ENCODE data around the gene RS1. TPM values are rescaled to one million over a fixed set of nuclear protein-coding genes. Genes with fewer than 3 reads are reported as not detected.

The RS1 gene
- total RNA-seq, 5 donors from 2014 or later (not counting 1 experiment from before 2014, with no cell fraction given), result not detected

DNA sequence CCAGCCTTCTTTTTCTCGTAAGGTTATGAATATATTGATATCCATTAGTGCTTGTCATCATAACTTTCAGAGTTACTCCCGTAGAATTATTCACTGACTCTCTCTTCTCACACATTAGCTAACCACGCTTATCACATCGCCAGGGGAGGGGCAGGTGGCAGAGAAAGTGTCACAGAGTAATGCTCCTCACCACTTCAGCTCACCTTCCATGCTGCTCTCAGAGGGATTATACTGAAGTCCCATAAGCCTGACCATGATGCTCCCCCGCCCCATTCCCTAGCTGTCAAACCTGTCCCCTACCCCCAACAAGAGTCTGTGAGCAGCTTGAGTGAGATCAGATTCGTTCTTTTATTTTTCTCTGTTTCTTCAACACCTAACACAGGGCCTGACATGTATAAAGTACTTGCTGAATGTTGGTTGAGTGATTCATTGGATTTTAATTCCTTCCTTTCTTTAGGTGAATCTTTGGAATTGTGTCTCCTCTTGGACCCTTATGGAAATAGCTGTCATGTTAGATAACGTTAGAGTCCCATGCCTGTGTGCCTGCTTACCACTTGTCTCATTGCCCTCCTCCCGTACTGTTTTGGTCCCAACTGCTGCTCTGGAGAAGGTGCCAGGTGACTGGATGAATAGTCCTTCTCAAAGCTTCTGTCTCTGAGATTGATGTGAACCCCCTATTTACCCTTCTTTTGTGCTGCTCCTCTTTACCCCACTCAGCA is 55.1 kb downstream of the RS1 start:
- Mint-ChIP-seq H3K36me3 (peaks cover 28% of the 10 kb centered on the region), H3K4me1 (no peaks in the 10 kb centered on the region), H3K27me3 (no peaks in the 10 kb centered on the region), H3K4me3 (no peak overlapping the region), H3K9me3 (no peaks in the 10 kb centered on the region), H3K27ac (no peak overlapping the region)
- no peak for DNase-seq
- CTCF ChIA-PET, result no interaction called here
- H3K27me3 ChIP-seq (replicated peaks in 1 of 2; ENCODE audit: control insufficient read depth in 2 of 2, extremely low read depth in 1 of 2, insufficient read depth in 2 of 2, low read length in 1 of 2), result no peaks in the 10 kb centered on the region
- no CpG with 5 or more reads among the region's 8 CpGs for WGBS (ENCODE audit: insufficient coverage)
- POLR2A ChIA-PET, result no interaction called here
- H3K4me1 ChIP-seq (ENCODE audit: control insufficient read depth in 1 of 2, extremely low read depth in 1 of 2, insufficient read depth in 2 of 2, low read length in 2 of 2), result no peaks in the 10 kb centered on the region
- no peaks in the 10 kb centered on the region for H3K9me3 ChIP-seq
- H3K27ac ChIP-seq (ENCODE audit: low read length), result no peak overlapping the region
- no peak overlapping the region for H3K4me3 ChIP-seq (ENCODE audit: control insufficient read depth in 1 of 2, extremely low read depth in 1 of 2, low read length in 1 of 2)
- peaks cover 0 to 3% of the 10 kb centered on the region in 2 donors for H3K36me3 ChIP-seq (ENCODE audit: control insufficient read depth in 2 of 2, extremely low read depth in 1 of 2, insufficient read depth in 1 of 2, low read length in 1 of 2)
- ATAC-seq (replicated peaks in 1 of 4), result no peak

DNA sequence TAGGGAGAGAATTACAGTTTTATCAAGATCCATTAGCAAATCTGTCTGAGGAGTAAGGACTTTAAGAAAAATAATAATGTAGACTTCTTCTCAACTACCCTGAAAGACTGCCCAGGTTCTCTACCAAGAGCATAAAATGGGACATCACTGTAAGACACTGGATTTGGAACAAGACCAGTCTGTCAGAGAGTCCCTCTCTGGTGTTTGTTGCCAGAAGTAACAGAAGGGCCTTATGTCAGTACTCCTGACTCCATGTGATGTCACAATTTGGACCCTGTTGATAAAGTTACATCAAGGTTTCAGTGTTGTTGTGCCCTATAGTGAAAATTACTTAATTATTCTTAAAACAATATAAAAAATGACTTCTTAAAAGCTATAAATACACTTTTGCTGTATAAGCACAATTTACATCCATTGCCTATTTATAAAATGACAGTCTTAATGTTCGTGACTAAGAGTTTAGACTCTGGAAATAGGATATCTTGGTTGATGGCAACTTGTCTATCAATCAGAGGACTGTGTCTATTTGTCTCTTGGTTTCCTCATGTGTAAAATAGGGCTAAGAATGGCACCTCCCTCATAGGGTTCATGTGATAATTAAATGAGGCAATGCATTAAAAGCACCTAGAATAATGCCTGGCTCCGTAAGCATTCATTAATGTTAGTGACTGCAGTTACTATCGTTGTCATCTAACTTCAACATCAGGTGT is 57.8 kb downstream of the RS1 start:
- peaks cover 28% of the 10 kb centered on the region for H3K36me3 Mint-ChIP-seq
- H3K9me3 Mint-ChIP-seq, result no peaks in the 10 kb centered on the region
- no peaks in the 10 kb centered on the region for H3K4me1 Mint-ChIP-seq
- H3K27me3 Mint-ChIP-seq, result peaks cover 0 to 4% of the 10 kb centered on the region in 2 donors
- Histone ChIP-seq H3K4me3 (ENCODE audit: control insufficient read depth in 1 of 2, extremely low read depth in 1 of 2, low read length in 1 of 2) (no peak overlapping the region), H3K36me3 (ENCODE audit: control insufficient read depth in 2 of 2, extremely low read depth in 1 of 2, insufficient read depth in 1 of 2, low read length in 1 of 2) (peaks cover 0 to 3% of the 10 kb centered on the region in 2 donors), H3K9me3 (no peaks in the 10 kb centered on the region), H3K4me1 (ENCODE audit: control insufficient read depth in 1 of 2, extremely low read depth in 1 of 2, insufficient read depth in 2 of 2, low read length in 2 of 2) (no peaks in the 10 kb centered on the region), H3K27me3 (replicated peaks in 1 of 2; ENCODE audit: control insufficient read depth in 2 of 2, extremely low read depth in 1 of 2, insufficient read depth in 2 of 2, low read length in 1 of 2) (no peaks in the 10 kb centered on the region), H3K27ac (ENCODE audit: low read length) (no peak overlapping the region)
- WGBS (ENCODE audit: insufficient coverage), result no CpG with 5 or more reads among the region's 3 CpGs
- no peak for DNase-seq
- no peak overlapping the region for H3K4me3 Mint-ChIP-seq
- ATAC-seq (replicated peaks in 1 of 4), result no peak
- POLR2A ChIA-PET, result no interaction called here
- H3K27ac Mint-ChIP-seq, result no peak overlapping the region
- CTCF ChIA-PET, result no interaction called here

DNA sequence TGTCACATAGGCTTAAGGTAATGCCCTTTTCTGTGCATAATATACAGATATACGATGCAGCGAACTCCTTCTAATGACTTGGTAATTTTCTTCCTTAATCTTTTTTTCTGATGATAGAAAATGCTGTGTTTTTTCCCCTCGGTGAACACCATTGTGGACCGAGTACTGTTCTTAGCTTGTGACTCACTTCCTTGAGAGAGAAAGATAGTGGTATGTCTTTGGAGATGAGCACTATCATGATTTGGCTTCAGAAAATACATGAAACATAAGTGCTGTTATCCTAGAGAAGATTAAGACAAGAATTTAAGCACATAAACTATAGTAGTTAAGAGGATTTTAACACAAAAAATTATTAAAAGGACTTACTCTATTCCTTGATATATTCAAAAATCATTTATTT is 63.9 kb downstream of the RS1 start:
- H3K36me3 Mint-ChIP-seq, result peaks cover 41% of the 10 kb centered on the region
- Histone ChIP-seq H3K36me3 (ENCODE audit: control insufficient read depth in 2 of 2, extremely low read depth in 1 of 2, insufficient read depth in 1 of 2, low read length in 1 of 2) (no peaks in the 10 kb centered on the region), H3K27me3 (replicated peaks in 1 of 2; ENCODE audit: control insufficient read depth in 2 of 2, extremely low read depth in 1 of 2, insufficient read depth in 2 of 2, low read length in 1 of 2) (no peaks in the 10 kb centered on the region), H3K9me3 (no peaks in the 10 kb centered on the region), H3K27ac (ENCODE audit: low read length) (no peak overlapping the region), H3K4me3 (ENCODE audit: control insufficient read depth in 1 of 2, extremely low read depth in 1 of 2, low read length in 1 of 2) (no peak overlapping the region), H3K4me1 (ENCODE audit: control insufficient read depth in 1 of 2, extremely low read depth in 1 of 2, insufficient read depth in 2 of 2, low read length in 2 of 2) (no peaks in the 10 kb centered on the region)
- ChIA-PET CTCF (no interaction called here), POLR2A (no interaction called here)
- H3K27ac Mint-ChIP-seq, result no peak overlapping the region
- no peaks in the 10 kb centered on the region for H3K4me1 Mint-ChIP-seq
- peaks cover 0 to 8% of the 10 kb centered on the region in 2 donors for H3K27me3 Mint-ChIP-seq
- no peak overlapping the region for H3K4me3 Mint-ChIP-seq
- DNase-seq (no peak), ATAC-seq (replicated peaks in 1 of 4) (no peak)
- H3K9me3 Mint-ChIP-seq, result no peaks in the 10 kb centered on the region
- no CpG with 5 or more reads among the region's 4 CpGs for WGBS (ENCODE audit: insufficient coverage)

DNA sequence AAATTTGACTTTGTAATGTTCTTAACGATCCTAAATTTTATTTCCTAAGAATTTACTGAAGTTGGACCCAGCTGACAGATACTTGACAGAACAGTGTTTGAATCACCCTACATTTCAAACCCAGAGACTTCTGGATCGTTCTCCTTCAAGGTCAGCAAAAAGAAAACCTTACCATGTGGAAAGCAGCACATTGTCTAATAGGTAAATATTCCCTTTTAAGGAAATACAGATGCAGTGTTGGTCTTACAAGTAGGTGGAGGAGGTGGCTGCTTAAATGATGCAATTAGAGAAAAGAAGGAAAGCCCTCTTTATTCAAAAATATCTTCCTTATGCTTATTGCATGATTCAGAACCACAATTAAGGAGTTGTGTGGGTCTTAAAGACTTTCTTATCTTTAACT is 73.5 kb downstream of the RS1 start:
- ATAC-seq (replicated peaks in 1 of 4) (no peak), DNase-seq (no peak)
- H3K27me3 ChIP-seq (replicated peaks in 1 of 2; ENCODE audit: control insufficient read depth in 2 of 2, extremely low read depth in 1 of 2, insufficient read depth in 2 of 2, low read length in 1 of 2), result no peaks in the 10 kb centered on the region
- ChIA-PET POLR2A (no interaction called here), CTCF (no interaction called here)
- no peaks in the 10 kb centered on the region for H3K36me3 ChIP-seq (ENCODE audit: control insufficient read depth in 2 of 2, extremely low read depth in 1 of 2, insufficient read depth in 1 of 2, low read length in 1 of 2)
- H3K4me3 ChIP-seq (ENCODE audit: control insufficient read depth in 1 of 2, extremely low read depth in 1 of 2, low read length in 1 of 2), result no peak overlapping the region
- H3K27ac Mint-ChIP-seq, result no peak overlapping the region
- no peaks in the 10 kb centered on the region for H3K4me1 ChIP-seq (ENCODE audit: control insufficient read depth in 1 of 2, extremely low read depth in 1 of 2, insufficient read depth in 2 of 2, low read length in 2 of 2)
- H3K9me3 ChIP-seq, result no peaks in the 10 kb centered on the region
- no peaks in the 10 kb centered on the region for H3K9me3 Mint-ChIP-seq
- peaks cover 25% of the 10 kb centered on the region for H3K36me3 Mint-ChIP-seq
- H3K4me1 Mint-ChIP-seq, result no peaks in the 10 kb centered on the region
- H3K27me3 Mint-ChIP-seq, result peaks cover 0 to 3% of the 10 kb centered on the region in 2 donors
- no CpG with 5 or more reads among the region's 2 CpGs for WGBS (ENCODE audit: insufficient coverage)
- H3K27ac ChIP-seq (ENCODE audit: low read length), result no peak overlapping the region
- no peak overlapping the region for H3K4me3 Mint-ChIP-seq

DNA sequence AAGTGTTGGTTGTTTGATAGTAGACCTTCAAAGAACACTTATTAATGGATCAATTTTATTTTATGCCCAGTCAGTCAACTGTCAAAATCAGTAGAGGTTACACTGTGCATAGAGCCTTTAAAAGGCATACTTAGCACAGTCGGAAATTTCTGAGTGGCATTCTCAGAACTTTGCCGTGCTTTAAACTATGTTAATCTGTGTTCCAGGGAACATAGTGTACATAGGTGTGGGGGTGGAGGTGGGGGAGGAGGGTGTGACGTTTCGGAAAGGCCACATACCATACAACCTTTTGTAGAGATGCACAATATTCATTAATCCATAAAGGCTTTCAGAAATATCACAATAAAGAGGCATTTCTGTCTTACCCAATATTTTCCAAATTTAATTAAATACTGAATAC is 75.8 kb downstream of the RS1 start:
- H3K27me3 Mint-ChIP-seq, result no peaks in the 10 kb centered on the region
- CTCF ChIA-PET, result no interaction called here
- H3K4me3 ChIP-seq (ENCODE audit: control insufficient read depth in 1 of 2, extremely low read depth in 1 of 2, low read length in 1 of 2), result no peak overlapping the region
- no CpG with 5 or more reads among the region's 4 CpGs for WGBS (ENCODE audit: insufficient coverage)
- H3K27me3 ChIP-seq (replicated peaks in 1 of 2; ENCODE audit: control insufficient read depth in 2 of 2, extremely low read depth in 1 of 2, insufficient read depth in 2 of 2, low read length in 1 of 2), result no peaks in the 10 kb centered on the region
- H3K4me1 Mint-ChIP-seq, result no peaks in the 10 kb centered on the region
- H3K9me3 ChIP-seq, result no peaks in the 10 kb centered on the region
- H3K4me3 Mint-ChIP-seq, result no peak overlapping the region
- DNase-seq (no peak), ATAC-seq (replicated peaks in 1 of 4) (no peak)
- H3K36me3 Mint-ChIP-seq, result peaks cover 25% of the 10 kb centered on the region
- no peaks in the 10 kb centered on the region for H3K9me3 Mint-ChIP-seq
- no peaks in the 10 kb centered on the region for H3K4me1 ChIP-seq (ENCODE audit: control insufficient read depth in 1 of 2, extremely low read depth in 1 of 2, insufficient read depth in 2 of 2, low read length in 2 of 2)
- POLR2A ChIA-PET, result no interaction called here
- no peaks in the 10 kb centered on the region for H3K36me3 ChIP-seq (ENCODE audit: control insufficient read depth in 2 of 2, extremely low read depth in 1 of 2, insufficient read depth in 1 of 2, low read length in 1 of 2)
- no peak overlapping the region for H3K27ac ChIP-seq (ENCODE audit: low read length)
- no peak overlapping the region for H3K27ac Mint-ChIP-seq

DNA sequence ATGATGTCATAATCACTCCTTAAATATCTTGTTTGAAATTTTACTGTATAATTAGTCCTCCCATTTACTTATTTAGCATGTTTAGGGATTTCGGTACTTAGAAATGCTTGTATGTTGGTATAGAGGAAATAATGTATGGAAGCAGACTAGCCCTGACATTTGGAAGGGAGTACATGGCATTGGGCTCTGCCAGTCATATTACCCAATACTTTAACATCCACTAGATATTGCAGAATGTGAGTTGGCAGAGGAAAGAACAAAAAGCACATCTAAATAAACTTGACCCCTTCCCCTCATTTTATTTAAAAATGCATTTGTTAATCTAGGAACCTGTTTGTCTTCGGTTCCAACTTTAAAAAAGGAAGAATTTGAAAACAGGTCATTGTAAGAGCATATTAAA is 77.8 kb downstream of the RS1 start:
- ChIA-PET POLR2A (no interaction called here), CTCF (no interaction called here)
- no CpG with 5 or more reads among the region's 2 CpGs for WGBS (ENCODE audit: insufficient coverage)
- H3K9me3 Mint-ChIP-seq, result no peaks in the 10 kb centered on the region
- DNase-seq (no peak), ATAC-seq (replicated peaks in 1 of 4) (no peak)
- Histone ChIP-seq H3K4me1 (ENCODE audit: control insufficient read depth in 1 of 2, extremely low read depth in 1 of 2, insufficient read depth in 2 of 2, low read length in 2 of 2) (no peaks in the 10 kb centered on the region), H3K27me3 (replicated peaks in 1 of 2; ENCODE audit: control insufficient read depth in 2 of 2, extremely low read depth in 1 of 2, insufficient read depth in 2 of 2, low read length in 1 of 2) (no peaks in the 10 kb centered on the region), H3K27ac (ENCODE audit: low read length) (no peak overlapping the region), H3K4me3 (ENCODE audit: control insufficient read depth in 1 of 2, extremely low read depth in 1 of 2, low read length in 1 of 2) (no peak overlapping the region), H3K9me3 (no peaks in the 10 kb centered on the region), H3K36me3 (ENCODE audit: control insufficient read depth in 2 of 2, extremely low read depth in 1 of 2, insufficient read depth in 1 of 2, low read length in 1 of 2) (no peaks in the 10 kb centered on the region)
- no peak overlapping the region for H3K27ac Mint-ChIP-seq
- peaks cover 28% of the 10 kb centered on the region for H3K36me3 Mint-ChIP-seq
- H3K4me1 Mint-ChIP-seq, result no peaks in the 10 kb centered on the region
- H3K27me3 Mint-ChIP-seq, result no peaks in the 10 kb centered on the region
- H3K4me3 Mint-ChIP-seq, result no peak overlapping the region

All from T-cell (primary cell).